Liver (tissue), 3 donors: ENCODE measurements around the gene KLF3.
"Not testable (repeated sequence)": the region's sequence is repeated elsewhere in the genome, so short reads cannot be mapped to it uniquely, and the experiment has no call there.

Experiments
- ATF3 ChIP-seq: IDR thresholded peaks from 2 replicates; pipeline ENCODE4 v1.6.1; 2016; ENCODE audit warnings: antibody characterized with exemption
- FOXA2 ChIP-seq: IDR thresholded peaks from 2 replicates; pipeline ENCODE4 v1.6.1; 2016; ENCODE audit warnings: antibody characterized with exemption
- GABPA ChIP-seq, 2 donors: IDR thresholded peaks in 1 of 2; conservative IDR thresholded peaks in 1 of 2; 2 replicates each; pipeline ENCODE4 v1.6.1; 2016; ENCODE audit warnings: antibody characterized with exemption in 2 of 2, mild to moderate bottlenecking in 1 of 2, moderate library complexity in 1 of 2
- JUND ChIP-seq, 2 donors: IDR thresholded peaks; 2 replicates each; pipeline ENCODE4 v1.6.1; 2016; ENCODE audit warnings: antibody characterized with exemption in 2 of 2
- RAD21 ChIP-seq, 2 donors: IDR thresholded peaks; 2 replicates each; pipeline ENCODE4 v1.6.1; 2016; ENCODE audit warnings: antibody characterized with exemption in 2 of 2, mild to moderate bottlenecking in 2 of 2
- REST ChIP-seq: IDR thresholded peaks from 2 replicates; pipeline ENCODE4 v1.6.1; 2016; ENCODE audit warnings: antibody characterized with exemption, mild to moderate bottlenecking
- RXRA ChIP-seq, 2 donors: IDR thresholded peaks; 2 replicates each; pipeline ENCODE4 v1.6.1; 2017 to 2018; ENCODE audit warnings: antibody characterized with exemption in 2 of 2, mild to moderate bottlenecking in 1 of 2
- TAF1 ChIP-seq: conservative IDR thresholded peaks from 2 replicates; pipeline ENCODE4 v1.6.1; 2016; ENCODE audit warnings: antibody characterized with exemption, mild to moderate bottlenecking
- YY1 ChIP-seq: IDR thresholded peaks from 2 replicates; pipeline ENCODE4 v1.6.1; 2016; ENCODE audit warnings: antibody characterized with exemption, mild to moderate bottlenecking
- ZBTB33 ChIP-seq: IDR thresholded peaks from 2 replicates; pipeline ENCODE4 v1.6.1; 2016; ENCODE audit warnings: antibody characterized with exemption
- TF ChIP-seq, protein P1 (sequence below): fragments of 150-350 bp; IDR thresholded peaks from 2 replicates; pipeline ENCODE4 v1.5.1; 2017; ENCODE audit warnings: improper control_type of control experiment, low read depth, low read length; ENCODE audit not compliant: missing input control
- TF ChIP-seq, protein P2 (sequence below): IDR thresholded peaks from 2 replicates; pipeline ENCODE4 v1.6.1; 2016; ENCODE audit warnings: antibody characterized with exemption
- donor health status: healthy.
- donor health status: healthy.

- TF ChIP-seq GABPA (IDR thresholded peaks at IDR 0.05 in 1 of 2, conservative IDR thresholded peaks at IDR 0.05 in 1 of 2); TAF1; FOXA2; RAD21 (IDR thresholded peaks at IDR 0.05); REST; YY1; ATF3; JUND (IDR thresholded peaks at IDR 0.05); RXRA (IDR thresholded peaks at IDR 0.05); ZBTB33: not testable (repeated sequence)
- TF ChIP-seq, protein P1, sequence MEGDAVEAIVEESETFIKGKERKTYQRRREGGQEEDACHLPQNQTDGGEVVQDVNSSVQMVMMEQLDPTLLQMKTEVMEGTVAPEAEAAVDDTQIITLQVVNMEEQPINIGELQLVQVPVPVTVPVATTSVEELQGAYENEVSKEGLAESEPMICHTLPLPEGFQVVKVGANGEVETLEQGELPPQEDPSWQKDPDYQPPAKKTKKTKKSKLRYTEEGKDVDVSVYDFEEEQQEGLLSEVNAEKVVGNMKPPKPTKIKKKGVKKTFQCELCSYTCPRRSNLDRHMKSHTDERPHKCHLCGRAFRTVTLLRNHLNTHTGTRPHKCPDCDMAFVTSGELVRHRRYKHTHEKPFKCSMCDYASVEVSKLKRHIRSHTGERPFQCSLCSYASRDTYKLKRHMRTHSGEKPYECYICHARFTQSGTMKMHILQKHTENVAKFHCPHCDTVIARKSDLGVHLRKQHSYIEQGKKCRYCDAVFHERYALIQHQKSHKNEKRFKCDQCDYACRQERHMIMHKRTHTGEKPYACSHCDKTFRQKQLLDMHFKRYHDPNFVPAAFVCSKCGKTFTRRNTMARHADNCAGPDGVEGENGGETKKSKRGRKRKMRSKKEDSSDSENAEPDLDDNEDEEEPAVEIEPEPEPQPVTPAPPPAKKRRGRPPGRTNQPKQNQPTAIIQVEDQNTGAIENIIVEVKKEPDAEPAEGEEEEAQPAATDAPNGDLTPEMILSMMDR, result not testable (repeated sequence)
- TF ChIP-seq, protein P2, sequence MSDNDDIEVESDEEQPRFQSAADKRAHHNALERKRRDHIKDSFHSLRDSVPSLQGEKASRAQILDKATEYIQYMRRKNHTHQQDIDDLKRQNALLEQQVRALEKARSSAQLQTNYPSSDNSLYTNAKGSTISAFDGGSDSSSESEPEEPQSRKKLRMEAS, result not testable (repeated sequence)
Observed at GRCh38 chr4:38622340-38622739, 41.7 kb upstream of the KLF3 start.
